Activated naive CD4-positive, alpha-beta T cell treated with anti-CD3 and anti-CD28 coated beads, Interleukin-2, amount 10 ng/mL, durations not matched to agents 7 days and 5 days (primary cell): Measurements from ENCODE around the gene WBP2NL.

ENCODE experiments used
- CTCF ChIA-PET: fragments of 350-600 bp; sonication (Branson Sonifier 250); formaldehyde crosslinking; loops from one replicate; lab custom pipeline; 2021; ENCODE audit warnings: antibody characterized with exemption; lab: Charles Lee
- DNase-seq: peaks from one replicate; pipeline ENCODE4 v3.0.0-alpha.2; 2020
- H3K27ac Mint-ChIP-seq: one replicate; pipeline ENCODE4 v1.8.0; 2021; ENCODE audit warnings: mild to moderate bottlenecking, moderate library complexity, mixed read lengths
- H3K27me3 Mint-ChIP-seq: one replicate; pipeline ENCODE4 v1.8.0; 2021; ENCODE audit warnings: mild to moderate bottlenecking, mixed read lengths
- H3K36me3 Mint-ChIP-seq: one replicate; pipeline ENCODE4 v1.8.0; 2021; ENCODE audit warnings: mixed read lengths
- H3K4me1 Mint-ChIP-seq: one replicate; pipeline ENCODE4 v1.8.0; 2021; ENCODE audit warnings: mixed read lengths
- H3K4me3 Mint-ChIP-seq: one replicate; pipeline ENCODE4 v1.8.0; 2021; ENCODE audit warnings: mild to moderate bottlenecking, moderate library complexity, mixed read lengths
- H3K9me3 Mint-ChIP-seq: one replicate; pipeline ENCODE4 v1.8.0; 2021; ENCODE audit warnings: mixed read lengths

The WBP2NL gene

DNA sequence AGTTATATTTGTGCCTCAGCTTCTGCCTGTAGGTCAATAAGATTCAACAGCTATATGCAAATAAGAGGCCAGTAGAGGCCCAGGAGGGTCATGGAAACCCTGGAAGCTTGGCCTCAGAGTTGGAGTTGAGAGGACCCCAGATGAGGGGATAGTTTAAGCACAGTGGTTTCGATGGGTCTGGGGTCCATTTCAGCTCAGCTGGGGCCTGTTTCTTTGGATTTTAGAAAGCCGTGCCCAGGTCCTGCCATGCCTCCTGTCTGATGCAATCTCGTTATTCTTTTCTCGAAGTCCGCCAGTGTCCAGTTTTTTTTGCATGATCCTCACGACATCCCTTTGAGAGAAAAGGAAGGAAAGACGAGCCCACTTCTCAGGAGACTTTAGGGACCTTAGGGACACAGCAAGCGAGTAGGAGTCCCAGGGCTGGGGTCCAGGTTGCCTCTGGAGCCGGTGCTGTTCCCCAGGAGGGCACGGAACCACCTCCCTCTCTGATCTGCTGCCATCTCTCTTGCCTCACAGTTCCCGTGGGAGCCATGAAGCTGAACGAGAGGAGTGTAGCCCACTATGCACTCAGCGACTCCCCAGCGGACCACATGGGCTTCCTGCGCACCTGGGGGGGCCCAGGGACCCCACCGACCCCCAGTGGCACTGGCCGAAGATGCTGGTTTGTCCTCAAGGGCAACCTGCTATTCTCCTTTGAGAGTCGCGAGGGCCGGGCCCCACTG is 78.3 kb downstream of the WBP2NL start:
- peaks cover 51% of the 10 kb centered on the region for H3K4me1 Mint-ChIP-seq
- H3K27ac Mint-ChIP-seq, result no peak overlapping the region
- H3K4me3 Mint-ChIP-seq, result no peak overlapping the region
- H3K9me3 Mint-ChIP-seq, result no peaks in the 10 kb centered on the region
- H3K27me3 Mint-ChIP-seq, result no peaks in the 10 kb centered on the region
- DNase-seq, result no peak
- CTCF ChIA-PET, result no interaction called here
- H3K36me3 Mint-ChIP-seq, result peaks cover 14% of the 10 kb centered on the region

DNA sequence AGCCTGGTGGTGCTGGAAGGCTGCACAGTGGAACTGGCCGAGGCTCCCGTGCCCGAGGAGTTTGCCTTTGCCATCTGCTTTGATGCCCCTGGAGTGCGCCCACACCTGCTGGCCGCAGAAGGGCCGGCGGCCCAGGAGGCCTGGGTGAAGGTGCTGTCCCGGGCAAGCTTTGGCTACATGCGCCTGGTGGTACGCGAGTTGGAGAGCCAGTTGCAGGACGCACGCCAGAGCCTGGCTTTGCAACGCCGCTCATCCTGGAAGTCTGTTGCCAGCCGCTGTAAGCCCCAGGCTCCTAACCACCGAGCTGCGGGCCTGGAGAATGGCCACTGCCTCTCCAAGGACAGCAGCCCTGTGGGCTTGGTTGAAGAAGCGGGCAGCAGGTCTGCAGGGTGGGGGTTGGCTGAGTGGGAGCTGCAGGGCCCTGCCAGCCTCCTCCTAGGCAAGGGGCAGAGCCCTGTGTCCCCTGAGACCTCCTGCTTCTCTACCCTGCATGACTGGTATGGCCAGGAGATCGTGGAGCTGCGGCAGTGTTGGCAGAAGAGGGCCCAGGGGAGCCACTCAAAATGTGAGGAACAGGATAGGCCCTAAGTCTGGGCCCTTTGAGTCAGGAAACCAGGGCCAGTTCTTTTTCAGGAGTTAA is 79.0 kb downstream of the WBP2NL start:
- no peak for DNase-seq
- Mint-ChIP-seq H3K4me3 (no peak overlapping the region), H3K27me3 (no peaks in the 10 kb centered on the region), H3K4me1 (peaks cover 53% of the 10 kb centered on the region), H3K27ac (peak overlapping the region; percentile 92), H3K36me3 (peaks cover 18% of the 10 kb centered on the region), H3K9me3 (no peaks in the 10 kb centered on the region)
- CTCF ChIA-PET, result interaction anchor here (1.0 to 3.4 kb wide), 2 partner anchors 13 to 110 kb away, joined by 3 to 14 read pairs; partner anchors contain the start of gene NDUFA6
